ENCODE data around the gene ZNF407. TPM values are rescaled to one million over a fixed set of nuclear protein-coding genes. Genes with fewer than 3 reads are reported as not detected.

ZNF407 gene
- total RNA-seq, 1 experiment from 2014 or later = 7.6 TPM

- no peak for ATAC-seq
- no peak overlapping the region for H3K4me2 ChIP-seq (ENCODE audit: low read length)
- POLR2A ChIA-PET = no interaction called here
Measured at GRCh38 chr18:74918276-74918790, 320.7 kb downstream of the ZNF407 start.

More at GRCh38 chr18:74918276-74918790, 320.7 kb downstream of the ZNF407 start:
- Histone ChIP-seq H3K27ac (ENCODE audit: low read depth, low read length) (no peak overlapping the region), H3K27me3 (ENCODE audit: insufficient read depth, low read length) (no peaks in the 10 kb centered on the region), H3K9me3 (ENCODE audit: control insufficient read depth in 1 of 2, insufficient read depth in 1 of 2, low read depth in 1 of 2, low read length in 2 of 2) (no peaks in the 10 kb centered on the region), H3K4me1 (ENCODE audit: control insufficient read depth in 1 of 2, insufficient read depth in 2 of 2, low read length in 2 of 2) (no peaks in the 10 kb centered on the region), H3K4me3 (replicated peaks in 1 of 2; ENCODE audit: low read depth in 1 of 2, low read length in 2 of 2) (no peak overlapping the region), H3K36me3 (ENCODE audit: control insufficient read depth in 1 of 2, insufficient read depth in 2 of 2, low read length in 2 of 2) (no peaks in the 10 kb centered on the region), H3K9me2 (ENCODE audit: insufficient read depth) (no peaks in the 10 kb centered on the region), H2AFZ (ENCODE audit: low read depth, low read length, poor library complexity, severe bottlenecking) (no peak overlapping the region), H3K79me2 (ENCODE audit: insufficient read depth, low read length) (no peaks in the 10 kb centered on the region), H4K20me1 (ENCODE audit: insufficient read depth) (no peaks in the 10 kb centered on the region), H3K9ac (ENCODE audit: low read length) (no peak overlapping the region)
- CTCF ChIA-PET = no interaction called here
- intact Hi-C loops (cut with micrococcal nuclease) = no loop called here
- RAD21 ChIA-PET (ENCODE audit: low non-redundant PET in 1 of 2, low total read pairs in 2 of 2, uncharacterized antibody in 2 of 2, unreplicated experiment in 2 of 2) = no interaction called here
- BruUV-seq (replicated peaks) = no TSS peak
- TF ChIP-seq EZH2phosphoT487 (IDR thresholded peaks at IDR 0.05; ENCODE audit: borderline replicate concordance) (no peak), YY1 (IDR thresholded peaks at IDR 0.05; ENCODE audit: extremely low read depth, insufficient replicate concordance, low read depth, low read length) (no peak), REST (IDR thresholded peaks at IDR 0.05; ENCODE audit: low read depth) (no peak), MAX (IDR thresholded peaks at IDR 0.05) (no peak), FOSL1 (IDR thresholded peaks at IDR 0.05; ENCODE audit: low read depth) (no peak), CTCF (IDR thresholded peaks at IDR 0.05 in 2 of 3, conservative IDR thresholded peaks at IDR 0.05 in 1 of 3; ENCODE audit: borderline replicate concordance in 1 of 3, insufficient read depth in 1 of 3, low read depth in 2 of 3, low read length in 2 of 3) (no peak), ELF1 (IDR thresholded peaks at IDR 0.05; ENCODE audit: borderline replicate concordance, low read depth) (no peak), SRF (IDR thresholded peaks at IDR 0.05; ENCODE audit: low read depth) (no peak), EGR1 (IDR thresholded peaks at IDR 0.05; ENCODE audit: low read depth) (no peak), ZFX (IDR thresholded peaks at IDR 0.05) (no peak), RAD21 (IDR thresholded peaks at IDR 0.05; ENCODE audit: low read depth) (no peak), EZH2 (IDR thresholded peaks at IDR 0.05) (no peak), POLR2A (IDR thresholded peaks at IDR 0.05; ENCODE audit: borderline replicate concordance, extremely low read depth, insufficient read depth, insufficient read length) (no peak), TCF7L2 (IDR thresholded peaks at IDR 0.05; ENCODE audit: borderline replicate concordance, extremely low read depth, insufficient read depth, insufficient read length) (no peak), JUND (IDR thresholded peaks at IDR 0.05) (no peak), ZBTB33 (IDR thresholded peaks at IDR 0.05; ENCODE audit: extremely low read depth, insufficient replicate concordance, low read length) (no peak), CEBPB (IDR thresholded peaks at IDR 0.05; ENCODE audit: low read depth) (no peak)
- no peak for DNase-seq (ENCODE audit: low read depth, low spot score)
